ENCODE measurements around the gene SLC31A1. TPM values are rescaled to one million over a fixed set of nuclear protein-coding genes. Genes with fewer than 3 reads are reported as not detected.

SLC31A1 gene
- total RNA-seq, 1 experiment from 2014 or later: 64.9 TPM

DNA sequence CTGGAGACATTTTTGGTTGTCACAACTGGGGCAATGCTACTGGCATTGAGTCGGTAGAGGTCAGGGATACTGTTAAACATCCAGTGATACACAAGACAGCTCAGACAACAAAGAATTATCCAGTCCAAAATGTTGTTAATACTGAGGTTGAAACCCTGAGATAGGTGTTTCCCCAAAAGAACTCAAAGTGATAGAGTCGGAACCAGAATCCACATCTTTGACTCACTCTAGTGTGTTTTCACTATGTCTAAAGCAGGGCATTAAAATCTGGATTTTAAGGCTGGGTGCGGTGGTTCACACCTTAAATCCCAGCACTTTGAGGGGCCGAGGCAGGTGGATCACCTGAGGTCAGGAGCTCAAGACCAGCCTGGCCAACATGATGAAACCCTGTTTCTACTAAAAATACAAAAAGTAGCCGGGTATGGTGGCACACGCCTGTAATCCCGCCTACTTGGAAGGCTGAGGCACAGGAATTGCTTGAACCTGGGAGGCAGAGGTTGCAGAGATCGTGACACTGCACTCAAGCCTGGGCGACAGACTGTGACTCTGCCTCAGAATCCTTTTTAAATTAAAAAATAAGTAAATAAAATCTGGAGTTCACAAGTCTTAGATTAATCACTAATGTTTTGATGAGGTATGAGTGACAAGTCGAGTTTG, 17.0 kb downstream of the SLC31A1 start:
- POLR2A ChIA-PET: no interaction called here
- TF ChIP-seq CTCF (IDR thresholded peaks at IDR 0.05; ENCODE audit: insufficient read depth in 1 of 2, low read depth in 1 of 2, low read length in 1 of 2, severe bottlenecking in 1 of 2, unreplicated experiment in 1 of 2): no peak
- no TSS peak for BruUV-seq (replicated peaks)
- Mint-ChIP-seq H3K36me3 (ENCODE audit: insufficient read depth, unreplicated experiment) (no peaks in the 10 kb centered on the region), H3K27me3 (ENCODE audit: insufficient read depth, unreplicated experiment) (no peaks in the 10 kb centered on the region), H3K27ac (ENCODE audit: unreplicated experiment) (no peak overlapping the region), H3K4me1 (ENCODE audit: low read depth, unreplicated experiment) (no peaks in the 10 kb centered on the region), H3K9me3 (ENCODE audit: unreplicated experiment) (no peaks in the 10 kb centered on the region), H3K4me3 (ENCODE audit: unreplicated experiment) (no peak overlapping the region)
- H3K4me3 ChIP-seq (ENCODE audit: low read depth, low read length): no peak overlapping the region
- no peak for DNase-seq
- intact Hi-C loops (cut with micrococcal nuclease; ENCODE audit: unreplicated experiment): no loop called here
- no peaks in the 10 kb centered on the region for H3K4me1 ChIP-seq
- no peaks in the 10 kb centered on the region for H3K9me3 ChIP-seq
- H3K27me3 ChIP-seq (replicated peaks; ENCODE audit: control insufficient read depth, insufficient read depth, low read length): no peaks in the 10 kb centered on the region
- no peaks in the 10 kb centered on the region for H3K36me3 ChIP-seq (ENCODE audit: control insufficient read depth, insufficient read depth, low read length)
- CTCF ChIA-PET: no interaction called here

DNA sequence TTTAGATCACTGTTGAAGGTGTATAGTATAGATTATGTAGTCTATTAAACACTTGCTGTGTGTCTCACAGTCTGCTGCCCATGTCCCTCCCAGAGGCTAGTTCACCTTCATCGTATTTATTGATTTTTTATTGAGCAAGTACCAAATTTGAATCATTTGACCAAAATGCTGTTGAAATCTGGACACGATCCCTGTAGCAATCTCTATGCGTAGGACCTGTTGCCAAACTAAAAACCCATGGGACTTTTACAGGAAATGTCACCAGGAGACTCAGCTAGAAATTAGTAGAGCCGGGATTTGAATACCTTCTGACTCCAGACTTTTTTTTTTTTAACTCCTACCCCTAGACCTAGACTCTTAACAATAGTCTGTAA, 17.5 kb downstream of the SLC31A1 start:
- ChIA-PET CTCF (no interaction called here), POLR2A (no interaction called here)
- DNase-seq: no peak
- H3K4me3 Mint-ChIP-seq (ENCODE audit: unreplicated experiment): no peak overlapping the region
- H3K9me3 Mint-ChIP-seq (ENCODE audit: unreplicated experiment): no peaks in the 10 kb centered on the region
- Histone ChIP-seq H3K9me3 (no peaks in the 10 kb centered on the region), H3K4me1 (no peaks in the 10 kb centered on the region), H3K36me3 (ENCODE audit: control insufficient read depth, insufficient read depth, low read length) (no peaks in the 10 kb centered on the region), H3K27me3 (replicated peaks; ENCODE audit: control insufficient read depth, insufficient read depth, low read length) (no peaks in the 10 kb centered on the region), H3K4me3 (ENCODE audit: low read depth, low read length) (no peak overlapping the region)
- no TSS peak for BruUV-seq (replicated peaks)
- no peaks in the 10 kb centered on the region for H3K4me1 Mint-ChIP-seq (ENCODE audit: low read depth, unreplicated experiment)
- H3K27ac Mint-ChIP-seq (ENCODE audit: unreplicated experiment): no peak overlapping the region
- no peak for TF ChIP-seq CTCF (IDR thresholded peaks at IDR 0.05; ENCODE audit: insufficient read depth in 1 of 2, low read depth in 1 of 2, low read length in 1 of 2, severe bottlenecking in 1 of 2, unreplicated experiment in 1 of 2)
- intact Hi-C loops (cut with micrococcal nuclease; ENCODE audit: unreplicated experiment): no loop called here
- no peaks in the 10 kb centered on the region for H3K36me3 Mint-ChIP-seq (ENCODE audit: insufficient read depth, unreplicated experiment)
- H3K27me3 Mint-ChIP-seq (ENCODE audit: insufficient read depth, unreplicated experiment): no peaks in the 10 kb centered on the region

GRCh38 chr9:113241161-113241560, 19.8 kb downstream of the SLC31A1 start:
- H3K36me3 ChIP-seq (ENCODE audit: control insufficient read depth, insufficient read depth, low read length): no peaks in the 10 kb centered on the region
- POLR2A ChIA-PET: no interaction called here
- CTCF ChIA-PET: no interaction called here
- BruUV-seq (replicated peaks): no TSS peak
- TF ChIP-seq CTCF (IDR thresholded peaks at IDR 0.05; ENCODE audit: insufficient read depth in 1 of 2, low read depth in 1 of 2, low read length in 1 of 2, severe bottlenecking in 1 of 2, unreplicated experiment in 1 of 2): no peak
- H3K27me3 ChIP-seq (replicated peaks; ENCODE audit: control insufficient read depth, insufficient read depth, low read length): no peaks in the 10 kb centered on the region
- H3K4me1 ChIP-seq: no peaks in the 10 kb centered on the region
- H3K36me3 Mint-ChIP-seq (ENCODE audit: insufficient read depth, unreplicated experiment): no peaks in the 10 kb centered on the region
- no peak for DNase-seq
- no peaks in the 10 kb centered on the region for H3K9me3 Mint-ChIP-seq (ENCODE audit: unreplicated experiment)
- H3K4me1 Mint-ChIP-seq (ENCODE audit: low read depth, unreplicated experiment): no peaks in the 10 kb centered on the region
- H3K27ac Mint-ChIP-seq (ENCODE audit: unreplicated experiment): no peak overlapping the region
- no peaks in the 10 kb centered on the region for H3K27me3 Mint-ChIP-seq (ENCODE audit: insufficient read depth, unreplicated experiment)
- H3K4me3 Mint-ChIP-seq (ENCODE audit: unreplicated experiment): no peak overlapping the region
- no peaks in the 10 kb centered on the region for H3K9me3 ChIP-seq
- intact Hi-C loops (cut with micrococcal nuclease; ENCODE audit: unreplicated experiment): no loop called here
- H3K4me3 ChIP-seq (ENCODE audit: low read depth, low read length): no peak overlapping the region
